ENCODE measurements around the gene ATP1B4.

The ATP1B4 gene

GRCh38 chrX:120361764-120362305 is at the start of gene ATP1B4:
TSS of gene ATP1B4 (plus strand) at chrX:120362089. CDS start at chrX:120362169, 80 bp downstream.
- in situ Hi-C loops (cut with HindIII; ENCODE audit: low sequenced_read_pairs): no loop called here
- no peak for TF ChIP-seq CTCF (IDR thresholded peaks at IDR 0.05; ENCODE audit: low read depth, low read length, missing control alignments)
- H3K4me3 ChIP-seq (ENCODE audit: low read depth, low read length): no peak within 1 kb of the TSS
- DNase-seq (ENCODE audit: low read depth): no peak

- no peak overlapping the region for H3K4me3 ChIP-seq (ENCODE audit: low read depth, low read length)
- no peak for DNase-seq (ENCODE audit: low read depth)
- TF ChIP-seq CTCF (IDR thresholded peaks at IDR 0.05; ENCODE audit: low read depth, low read length, missing control alignments): no peak
- in situ Hi-C loops (cut with HindIII; ENCODE audit: low sequenced_read_pairs): no loop called here
Measured at GRCh38 chrX:120315776-120316175, 46.1 kb upstream of the ATP1B4 start.

GRCh38 chrX:120316587-120317283 is 45.2 kb upstream of the ATP1B4 start:
- TF ChIP-seq CTCF (IDR thresholded peaks at IDR 0.05; ENCODE audit: low read depth, low read length, missing control alignments): no peak
- no peak overlapping the region for H3K4me3 ChIP-seq (ENCODE audit: low read depth, low read length)
- DNase-seq (ENCODE audit: low read depth): no peak
- in situ Hi-C loops (cut with HindIII; ENCODE audit: low sequenced_read_pairs): no loop called here

GRCh38 chrX:120318411-120318810 is 43.5 kb upstream of the ATP1B4 start:
- in situ Hi-C loops (cut with HindIII; ENCODE audit: low sequenced_read_pairs): no loop called here
- no peak overlapping the region for H3K4me3 ChIP-seq (ENCODE audit: low read depth, low read length)
- no peak for DNase-seq (ENCODE audit: low read depth)
- no peak for TF ChIP-seq CTCF (IDR thresholded peaks at IDR 0.05; ENCODE audit: low read depth, low read length, missing control alignments)

- no peak overlapping the region for H3K4me3 ChIP-seq (ENCODE audit: low read depth, low read length)
- no peak for DNase-seq (ENCODE audit: low read depth)
- in situ Hi-C loops (cut with HindIII; ENCODE audit: low sequenced_read_pairs): no loop called here
- no peak for TF ChIP-seq CTCF (IDR thresholded peaks at IDR 0.05; ENCODE audit: low read depth, low read length, missing control alignments)
Measured at GRCh38 chrX:120321520-120322281, 40.2 kb upstream of the ATP1B4 start.

GRCh38 chrX:120331116-120331515 is 30.8 kb upstream of the ATP1B4 start:
- TF ChIP-seq CTCF (IDR thresholded peaks at IDR 0.05; ENCODE audit: low read depth, low read length, missing control alignments): no peak
- in situ Hi-C loops (cut with HindIII; ENCODE audit: low sequenced_read_pairs): no loop called here
- no peak overlapping the region for H3K4me3 ChIP-seq (ENCODE audit: low read depth, low read length)
- DNase-seq (ENCODE audit: low read depth): no peak

Measured in astrocyte of the cerebellum (primary cell).